HT-29 (cell line): ENCODE measurements around the gene PSME1. TPM values are rescaled to one million over a fixed set of nuclear protein-coding genes. Genes with fewer than 3 reads are reported as not detected.
A peak's percentile ranks its signal among the peaks of the same experiment; 100 is the strongest.
"Not testable (repeated sequence)": the region's sequence is repeated elsewhere in the genome, so short reads cannot be mapped to it uniquely, and the experiment has no call there.

Experiments
- DNase-seq: peaks from one replicate; pipeline ENCODE4 v3.0.0-alpha.2; 2015; ENCODE audit warnings: low spot score
- total RNA-seq: library from RNA; depleted of rRNA; stranded (reverse); fragments of >200 nt; shearing (Covaris generic); gene quantifications from 2 replicates; pipeline ENCODE4 v1.2.3, GENCODE V29; 2014

PSME1 gene
- total RNA-seq, 1 experiment from 2014 or later: 164 TPM

DNA sequence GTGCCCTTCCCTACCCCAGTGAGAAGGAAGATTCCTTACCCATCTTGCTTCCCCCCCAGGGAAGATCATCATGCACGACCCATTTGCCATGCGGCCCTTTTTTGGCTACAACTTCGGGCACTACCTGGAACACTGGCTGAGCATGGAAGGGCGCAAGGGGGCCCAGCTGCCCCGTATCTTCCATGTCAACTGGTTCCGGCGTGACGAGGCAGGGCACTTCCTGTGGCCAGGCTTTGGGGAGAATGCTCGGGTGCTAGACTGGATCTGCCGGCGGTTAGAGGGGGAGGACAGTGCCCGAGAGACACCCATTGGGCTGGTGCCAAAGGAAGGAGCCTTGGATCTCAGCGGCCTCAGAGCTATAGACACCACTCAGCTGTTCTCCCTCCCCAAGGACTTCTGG, 32.5 kb upstream of the PSME1 start:
- DNase-seq: no peak

DNA sequence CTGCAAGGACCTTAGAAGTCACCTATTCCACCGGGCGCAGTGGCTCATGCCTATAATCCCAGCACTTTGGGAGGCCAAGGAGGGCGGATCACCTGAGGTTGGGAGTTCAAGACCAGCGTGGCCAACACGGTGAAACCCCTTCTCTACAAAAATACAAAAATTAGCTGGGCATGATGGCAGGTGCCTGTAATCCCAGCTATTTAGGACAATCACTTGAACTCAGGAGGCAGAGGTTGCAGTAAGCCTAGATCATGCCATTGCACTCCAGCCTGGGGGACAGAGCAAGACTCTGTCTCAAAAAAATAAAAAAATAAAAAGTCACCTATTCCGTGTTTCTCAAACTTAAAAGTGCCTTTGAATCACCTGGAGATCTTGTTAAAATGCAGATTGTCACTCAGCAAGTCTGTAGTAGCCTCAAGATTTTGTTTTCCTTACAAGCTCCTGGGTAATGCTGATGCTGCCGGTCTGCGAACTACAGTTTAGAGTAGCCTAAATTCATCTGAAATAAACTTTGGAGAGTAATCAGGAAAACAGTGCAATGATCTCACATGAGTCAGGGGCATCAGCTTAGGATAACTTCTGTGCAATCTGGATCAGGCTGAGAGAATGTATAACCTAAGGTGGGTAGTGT, 30.3 kb upstream of the PSME1 start:
- DNase-seq: not testable (repeated sequence)

DNA sequence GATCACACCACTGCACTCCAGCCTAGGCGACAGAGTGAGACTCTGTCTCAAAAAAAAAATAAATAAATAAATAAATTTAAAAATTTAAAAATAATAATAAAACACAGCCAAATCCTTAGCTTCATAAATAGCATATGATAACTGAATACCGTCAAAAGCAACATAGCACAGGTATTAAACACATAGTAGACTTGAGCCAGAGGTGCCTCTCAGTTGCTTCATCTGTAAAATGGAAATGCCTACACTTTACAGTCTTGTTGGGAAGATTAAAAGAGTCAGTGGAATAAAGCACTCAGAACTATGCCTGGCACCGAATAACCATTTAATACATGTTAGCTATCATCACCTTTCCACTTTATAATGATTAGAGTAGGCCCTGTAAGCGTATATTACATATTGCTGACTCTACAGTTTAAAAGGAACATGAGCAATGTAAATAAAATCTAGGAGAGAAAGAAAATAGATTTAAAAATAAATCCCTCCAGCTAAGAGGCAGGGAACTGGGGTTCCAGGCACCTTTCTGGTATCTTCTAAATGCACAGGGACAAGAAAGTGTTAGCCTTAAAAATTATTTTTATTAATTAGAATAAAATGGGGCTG, 29.2 kb upstream of the PSME1 start:
- DNase-seq: no peak

DNA sequence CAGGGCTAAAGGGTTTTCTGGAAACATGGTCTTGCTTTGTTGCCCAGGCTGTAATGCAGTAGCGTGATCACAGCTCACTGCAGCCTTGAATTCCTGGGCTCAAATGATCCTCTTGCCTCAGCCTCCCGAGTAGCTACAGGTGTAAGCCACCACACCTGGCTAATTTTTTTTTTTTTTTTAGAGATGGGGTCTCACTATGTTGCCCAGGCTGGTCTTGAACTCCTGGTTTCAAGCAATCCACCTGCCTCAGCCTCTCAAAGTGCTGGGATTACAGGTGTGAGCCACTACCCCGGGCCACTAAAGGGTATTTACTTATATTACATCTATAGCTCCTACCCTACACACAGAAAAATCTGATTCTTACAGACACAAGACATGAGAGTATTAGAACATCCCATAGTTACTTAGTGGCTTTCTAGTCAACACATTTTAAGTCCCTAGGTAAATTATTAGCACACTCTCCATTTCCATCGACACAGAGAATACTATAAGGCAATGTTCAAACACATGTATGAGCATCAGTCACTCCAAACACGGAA, 27.6 kb upstream of the PSME1 start:
- no peak for DNase-seq

DNA sequence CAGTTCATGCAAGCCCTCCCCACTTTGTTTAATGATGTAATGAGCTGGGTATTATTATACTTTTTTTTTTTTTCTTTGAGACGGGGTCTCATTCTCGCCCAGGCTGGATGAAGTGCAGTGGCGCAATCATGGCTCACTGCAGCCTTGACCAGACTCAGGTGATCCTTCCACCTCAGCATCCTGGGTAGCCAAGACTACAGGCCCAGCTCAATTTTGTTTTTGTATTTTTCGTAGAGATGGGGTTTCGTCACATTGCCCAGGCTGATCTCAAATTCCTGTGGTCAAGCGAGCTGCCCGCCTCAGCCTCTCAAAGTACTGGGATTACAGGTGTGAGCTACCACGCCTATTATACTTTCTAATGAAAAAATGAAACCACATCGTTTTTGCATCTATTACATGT, 25.9 kb upstream of the PSME1 start:
- peak; percentile 8 for DNase-seq

DNA sequence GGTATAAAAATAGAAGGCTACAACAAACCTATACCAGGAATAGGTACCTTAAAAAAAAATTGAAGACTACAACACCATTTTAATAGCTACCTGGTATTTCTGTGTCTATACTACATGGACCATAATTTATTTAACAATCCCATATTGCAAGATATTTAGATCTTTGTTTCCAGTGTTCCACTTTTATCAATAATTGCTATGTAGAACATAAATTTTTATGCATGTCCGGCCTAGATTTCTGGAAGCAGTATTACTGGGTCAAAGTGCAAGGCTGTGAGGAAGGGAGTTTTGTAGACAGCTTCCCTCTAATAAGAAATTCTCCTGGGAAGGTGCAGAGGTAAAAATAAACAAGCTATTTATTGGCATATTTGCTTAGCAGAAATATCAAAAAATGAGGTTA, 25.5 kb upstream of the PSME1 start:
- DNase-seq: no peak

DNA sequence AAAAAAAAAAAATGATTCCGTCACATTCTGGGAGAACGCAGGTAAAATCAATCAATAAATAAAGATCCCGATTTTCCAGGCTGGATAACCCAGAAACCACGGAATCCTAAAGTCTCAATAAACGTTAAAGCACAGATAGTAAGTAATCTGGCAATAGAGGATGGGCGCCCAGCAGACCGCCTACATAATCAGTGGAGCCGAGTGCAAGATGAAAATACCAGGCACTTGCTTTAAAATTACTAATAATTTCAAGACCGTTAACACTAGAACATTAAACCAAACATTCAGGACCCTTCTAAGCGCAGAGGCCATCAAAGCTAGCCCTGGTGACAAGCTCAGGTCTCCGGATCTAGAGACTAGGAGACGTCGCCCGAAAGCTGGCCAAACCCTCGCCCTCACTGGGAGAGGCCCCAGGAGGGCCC, 22.6 kb upstream of the PSME1 start:
- DNase-seq: no peak

DNA sequence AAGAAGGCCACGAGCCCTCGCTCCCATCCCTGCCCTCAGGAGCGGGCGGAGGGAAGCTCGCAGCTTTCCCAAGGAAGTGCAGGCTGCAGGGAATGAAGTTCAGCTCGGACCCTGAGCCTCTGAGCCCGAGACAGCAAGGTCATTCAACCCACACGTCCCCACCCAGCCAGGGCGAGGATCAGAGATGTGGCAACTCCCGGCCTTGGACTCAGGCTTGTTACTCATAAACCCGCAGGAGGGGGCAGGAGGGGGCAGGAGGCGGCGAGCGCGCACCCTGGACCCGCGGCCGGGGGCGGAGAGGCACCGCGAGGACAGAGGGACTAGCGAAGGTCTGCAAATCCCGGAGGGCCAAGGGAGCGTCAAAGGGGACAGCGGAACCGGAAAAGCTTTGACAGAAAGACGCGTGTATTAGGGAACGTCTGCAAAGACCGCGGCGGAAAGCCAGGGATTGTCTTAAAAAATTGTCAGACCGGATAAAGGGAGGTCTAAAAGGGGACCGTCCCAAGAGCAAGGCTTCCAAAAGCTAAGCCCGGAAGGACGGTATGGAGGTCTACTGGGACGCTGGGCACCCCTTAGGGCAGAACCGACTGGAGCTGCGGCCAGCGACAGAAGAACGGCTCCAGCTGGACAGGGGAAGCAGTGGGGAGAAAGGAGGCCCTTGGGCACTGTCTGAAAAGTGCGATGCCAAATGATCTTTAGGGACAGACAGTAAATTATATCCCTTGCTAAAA, 22.0 kb upstream of the PSME1 start:
- peak; percentile 83 for DNase-seq

DNA sequence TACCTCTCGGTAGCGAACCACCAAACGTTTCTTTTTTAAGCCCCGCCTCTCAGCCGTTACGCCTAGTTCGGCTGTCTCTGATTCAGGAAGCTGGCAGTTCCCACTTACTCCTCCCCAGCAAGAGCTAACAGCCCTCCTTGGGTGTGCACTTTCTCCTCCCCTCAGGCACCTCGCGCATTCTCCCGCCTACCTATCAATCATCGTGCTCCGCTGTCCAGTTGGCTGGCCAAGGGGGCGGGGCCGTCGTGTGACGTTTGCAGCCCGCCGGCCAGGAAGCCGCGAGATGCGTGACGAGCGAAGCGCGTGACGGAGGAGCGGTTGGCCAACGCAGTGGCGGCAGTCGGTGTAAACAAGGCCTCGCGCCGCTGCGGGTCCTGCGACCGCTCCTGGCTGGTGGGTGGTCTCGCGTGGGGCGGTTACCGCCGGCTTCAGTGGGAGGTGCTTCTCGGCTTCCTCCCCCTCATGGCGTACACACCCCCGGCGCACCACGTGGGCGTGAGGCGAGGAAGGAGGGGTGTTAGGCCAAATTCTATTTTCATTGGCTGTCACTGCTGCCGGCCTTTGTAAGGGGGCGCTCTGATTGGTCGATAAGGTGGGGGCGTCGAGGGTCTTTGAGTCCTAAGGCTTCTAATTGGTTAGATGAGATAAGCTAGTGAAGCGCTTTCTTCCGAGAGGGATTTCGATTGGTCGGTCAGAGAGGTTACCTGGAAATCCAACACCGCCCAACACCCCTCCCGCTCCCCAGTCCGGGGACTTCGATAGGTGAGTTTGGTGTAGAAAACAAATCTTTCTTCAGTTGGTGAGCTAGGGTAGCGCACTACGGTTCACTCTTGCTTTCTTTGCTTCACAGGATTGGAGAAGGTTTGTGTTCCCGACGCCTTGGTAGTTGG, 21.2 kb upstream of the PSME1 start, which contains the start of the genes DCAF11 and NRL:
Gene DCAF11, plus strand, starts transcription at position 246 of the 890 bp plus-strand sequence. CDS start 818 bp downstream, outside the sequence.
Gene NRL, minus strand, starts transcription at position 418 of the 890 bp plus-strand sequence. CDS start 32,101 bp downstream, outside the sequence.
- DNase-seq: peak; percentile 96

DNA sequence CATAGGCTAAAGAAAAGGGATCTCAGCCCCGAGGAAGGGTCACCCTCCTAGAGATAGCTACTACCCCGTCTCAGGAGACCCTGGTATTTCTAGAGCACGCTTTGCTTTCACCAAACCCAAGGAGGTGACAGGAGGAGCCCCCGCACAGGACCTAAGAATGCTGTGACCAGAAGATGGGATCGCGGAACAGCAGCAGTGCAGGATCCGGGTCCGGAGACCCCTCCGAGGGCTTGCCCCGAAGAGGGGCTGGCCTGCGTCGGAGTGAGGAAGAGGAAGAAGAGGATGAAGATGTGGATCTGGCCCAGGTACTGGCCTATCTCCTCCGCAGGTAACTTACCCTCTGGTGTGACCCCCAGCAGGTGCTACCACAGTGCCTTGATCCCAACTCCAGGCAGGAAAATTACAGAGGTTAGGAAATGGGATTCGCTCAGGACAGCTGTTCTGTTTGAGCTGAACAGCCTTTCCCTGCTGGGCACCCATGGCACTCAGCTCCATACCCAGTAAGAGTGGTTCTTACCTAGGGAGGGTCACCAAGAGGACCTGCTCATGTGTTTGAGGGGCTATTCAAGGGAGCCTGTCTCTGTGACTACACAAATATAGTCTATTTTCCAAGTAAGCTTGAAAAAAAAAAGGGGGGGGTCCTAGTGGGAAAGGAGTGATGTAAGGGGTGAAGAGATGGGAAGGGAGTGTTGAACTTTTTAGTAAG, 20.4 kb upstream of the PSME1 start:
- DNase-seq: no peak

DNA sequence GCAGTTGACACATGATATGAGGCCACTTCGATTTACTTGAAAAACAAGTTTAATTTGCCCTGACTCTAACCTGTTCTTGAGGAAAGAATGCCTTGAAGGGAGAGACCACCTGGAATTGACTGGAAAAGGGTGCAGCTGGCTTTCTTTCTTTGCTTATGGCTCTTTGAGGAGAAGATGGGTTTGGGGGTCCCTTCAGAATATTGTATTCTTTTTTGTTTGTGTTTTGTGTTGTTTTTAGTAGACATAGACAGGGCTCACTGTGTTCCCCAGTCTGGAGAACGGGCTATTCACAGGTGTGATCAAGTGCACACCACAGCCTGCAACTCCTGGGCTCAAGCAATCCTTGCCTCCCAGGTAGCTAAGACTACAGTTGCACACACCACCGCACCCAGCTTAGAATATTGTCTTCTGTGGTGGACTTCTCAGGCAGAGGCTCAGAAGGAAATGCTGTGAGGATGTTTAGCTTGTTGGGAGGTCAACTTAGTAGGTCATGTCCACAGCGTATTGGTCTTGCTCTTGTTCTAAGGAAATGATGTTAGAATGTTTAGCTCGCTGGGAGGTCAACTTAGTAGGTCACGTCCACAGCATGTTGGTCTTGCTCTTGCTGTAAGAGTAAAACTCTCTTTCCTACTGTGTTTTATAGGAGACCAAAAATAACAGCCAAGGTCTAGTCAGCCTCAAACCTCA, 19.7 kb upstream of the PSME1 start:
- DNase-seq: no peak

DNA sequence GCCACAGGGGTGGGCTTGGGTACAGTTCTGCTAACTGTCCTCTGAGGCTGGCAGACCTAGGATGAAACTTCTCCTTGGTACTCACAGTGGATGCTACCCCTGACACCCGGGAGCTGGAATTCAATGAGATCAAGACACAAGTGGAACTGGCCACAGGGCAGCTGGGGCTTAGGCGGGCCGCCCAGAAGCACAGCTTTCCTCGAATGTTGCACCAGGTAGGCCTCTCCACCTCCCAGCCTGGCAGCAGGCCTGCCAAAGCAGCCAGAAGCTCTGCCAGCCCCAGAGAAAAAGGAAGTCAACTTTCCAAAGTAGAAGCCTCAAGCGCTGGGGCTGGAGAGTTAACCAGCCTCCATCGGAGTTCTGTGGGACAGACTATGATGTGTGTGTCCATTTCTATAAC, 18.8 kb upstream of the PSME1 start:
- no peak for DNase-seq

DNA sequence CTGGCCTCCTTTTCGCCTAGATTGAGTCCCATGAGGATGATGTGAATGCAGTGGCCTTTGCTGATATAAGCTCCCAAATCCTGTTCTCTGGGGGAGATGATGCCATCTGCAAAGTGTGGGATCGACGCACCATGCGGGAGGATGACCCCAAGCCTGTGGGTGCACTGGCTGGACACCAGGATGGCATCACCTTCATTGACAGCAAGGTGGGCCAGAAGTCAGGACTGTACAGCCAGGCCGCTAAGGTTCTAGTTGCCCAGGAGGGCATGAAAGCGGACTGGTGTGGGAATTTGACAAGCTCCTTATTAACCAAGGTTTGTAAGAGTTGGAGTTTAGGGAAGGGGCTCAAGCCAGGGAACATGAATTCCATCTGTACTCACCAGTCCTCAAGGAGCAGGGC, 16.3 kb upstream of the PSME1 start:
- no peak for DNase-seq

DNA sequence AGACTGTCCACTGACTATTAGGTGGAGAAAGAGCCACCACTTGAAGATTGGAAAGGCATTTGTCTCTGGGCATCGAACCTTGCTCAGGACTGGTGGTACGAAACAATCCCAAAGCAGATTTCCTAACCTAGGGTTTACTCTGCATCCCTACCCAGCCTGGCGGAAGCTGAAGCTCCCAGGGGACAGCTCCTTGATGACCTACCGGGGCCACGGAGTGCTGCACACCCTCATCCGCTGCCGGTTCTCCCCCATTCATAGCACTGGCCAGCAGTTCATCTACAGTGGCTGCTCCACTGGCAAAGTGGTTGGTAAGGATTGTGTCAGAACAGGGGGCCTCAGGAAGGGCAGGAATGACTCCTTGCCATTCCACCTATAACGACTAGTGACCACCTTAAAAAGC, 14.8 kb upstream of the PSME1 start:
- no peak for DNase-seq

DNA sequence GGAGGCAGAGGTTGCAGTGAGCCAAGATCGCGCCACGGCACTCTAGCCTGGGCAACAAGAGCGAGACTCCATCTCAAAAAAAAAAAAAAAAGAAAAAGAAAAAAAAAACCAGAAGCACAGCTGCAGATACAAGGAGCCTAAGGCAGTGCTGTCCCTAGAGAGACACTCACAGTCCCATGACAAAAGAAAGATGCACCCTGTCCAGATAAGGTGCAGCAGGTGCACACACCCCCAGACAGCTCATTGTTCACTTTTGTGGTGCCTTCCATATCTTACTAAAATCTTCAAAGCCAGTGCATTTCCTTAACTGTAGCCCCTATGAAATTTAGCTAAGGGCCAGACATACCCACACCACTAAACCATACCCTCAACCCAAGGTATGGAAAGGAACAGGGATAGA, 13.6 kb upstream of the PSME1 start:
- DNase-seq: no peak

DNA sequence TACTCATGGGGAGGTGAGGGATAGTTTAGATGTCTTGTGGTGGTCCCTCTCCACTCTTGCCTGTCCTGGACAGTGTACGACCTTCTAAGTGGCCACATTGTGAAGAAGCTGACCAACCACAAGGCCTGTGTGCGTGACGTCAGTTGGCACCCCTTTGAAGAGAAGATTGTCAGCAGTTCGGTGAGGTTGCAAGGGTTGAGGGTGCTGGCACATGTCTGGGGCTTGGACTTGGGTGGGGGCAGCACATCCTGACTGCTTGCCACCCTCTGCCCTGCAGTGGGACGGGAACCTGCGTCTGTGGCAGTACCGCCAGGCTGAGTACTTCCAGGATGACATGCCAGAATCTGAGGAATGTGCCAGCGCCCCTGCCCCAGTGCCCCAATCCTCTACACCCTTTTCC, 13.1 kb upstream of the PSME1 start:
- no peak for DNase-seq

DNA sequence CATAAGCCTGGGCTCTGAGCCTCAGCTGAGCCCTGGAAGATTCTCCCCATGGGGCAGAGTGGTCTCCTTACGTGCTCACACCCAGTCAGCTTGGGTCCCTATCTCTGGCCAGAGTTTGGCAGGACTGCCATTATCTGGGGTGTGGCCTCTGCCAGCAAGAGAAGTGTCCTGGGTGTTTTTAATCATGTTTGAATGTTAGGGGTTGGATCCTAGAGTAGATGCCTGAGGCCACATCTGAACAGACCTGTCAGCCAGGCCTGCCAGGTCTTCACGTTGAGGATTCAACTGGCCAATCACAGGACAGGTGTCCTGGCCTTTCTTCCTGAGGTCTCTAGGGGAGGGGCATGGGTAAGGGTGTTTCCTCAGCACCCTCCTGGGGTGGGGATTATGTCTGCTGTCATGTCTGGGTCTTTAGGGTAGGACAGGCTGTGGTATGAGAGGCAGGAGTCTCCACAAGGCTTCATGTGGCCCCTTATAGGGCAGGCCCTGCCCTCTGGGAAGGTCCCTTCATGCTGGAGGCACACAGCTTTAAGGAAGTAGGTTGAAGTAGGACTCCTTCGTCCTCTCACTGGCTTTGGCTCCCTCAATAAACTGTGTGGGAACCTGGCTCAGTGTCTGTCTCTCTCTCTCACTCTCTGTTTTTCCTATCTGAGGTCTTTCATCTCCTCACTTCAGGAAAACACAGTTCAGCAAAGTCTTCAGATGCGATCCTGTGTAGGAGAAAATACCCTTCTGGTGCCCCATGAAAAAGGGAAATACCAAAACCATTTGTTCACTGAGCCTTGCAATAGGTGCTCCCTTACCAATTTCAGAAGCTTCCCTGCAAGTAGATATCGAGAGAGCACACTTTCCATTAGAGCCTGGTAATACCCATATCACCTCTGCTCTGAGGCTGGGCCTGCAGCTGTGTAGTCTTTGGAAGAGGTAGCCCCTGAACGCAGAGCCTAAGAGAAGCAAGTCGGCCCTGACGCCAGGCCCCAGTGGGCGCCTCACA, 12.3 kb upstream of the PSME1 start:
- no peak for DNase-seq

DNA sequence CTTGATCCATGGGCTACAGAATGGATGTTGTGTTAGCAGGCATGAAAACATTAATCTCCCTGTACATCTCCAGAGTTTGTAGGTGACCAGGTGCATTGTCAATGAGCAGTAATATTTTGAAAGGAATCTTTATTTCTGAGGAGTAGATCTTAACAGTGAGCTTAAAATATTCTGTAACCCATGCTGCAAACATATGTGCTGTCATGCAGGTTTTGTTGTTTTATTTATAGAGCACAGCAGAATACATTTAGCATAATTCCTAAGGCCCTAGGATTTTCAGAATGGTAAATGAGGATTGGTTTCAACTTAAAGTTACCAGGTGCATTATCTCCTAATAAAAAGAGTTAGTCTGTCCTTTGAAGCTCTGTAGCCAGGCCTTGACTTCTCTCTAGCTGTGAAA, 9.1 kb upstream of the PSME1 start:
- no peak for DNase-seq

DNA sequence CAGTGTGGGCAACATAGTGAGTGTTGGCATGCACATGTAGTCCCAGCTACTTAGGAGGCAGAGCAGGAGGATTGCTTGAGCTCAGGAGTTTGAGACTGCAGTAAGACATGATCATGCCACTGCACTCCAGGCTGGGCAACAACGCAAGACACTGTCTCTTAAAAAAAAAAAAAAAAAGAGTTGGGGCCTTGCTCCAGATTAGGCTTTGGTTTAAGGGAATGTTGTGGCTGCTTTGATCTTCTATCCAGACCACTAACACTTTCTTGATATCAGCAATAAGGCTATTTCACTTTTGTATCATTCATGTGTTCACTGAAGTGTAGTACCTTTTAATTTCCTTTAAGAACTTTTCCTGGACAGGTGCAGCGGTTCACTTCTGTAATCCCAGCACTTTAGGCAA, 8.3 kb upstream of the PSME1 start:
- DNase-seq: no peak
